Kidney (tissue), 14 donors: Measurements from ENCODE around the gene SPTBN4. TPM values are rescaled to one million over a fixed set of nuclear protein-coding genes. Genes with fewer than 3 reads are reported as not detected.
A peak's percentile ranks its signal among the peaks of the same experiment; 100 is the strongest.

Experiments
- DNase-seq, 5 donors: peaks; one replicate each; pipeline ENCODE4 v3.0.0-alpha.2; 2013 to 2020
- FAIRE-seq: peaks from 2 replicates; lab custom pipeline; 2012; peaks lifted over from hg19 to GRCh38; lab: Jason Lieb, UNC
- H3K27ac ChIP-seq, 2 donors: one replicate each; pipeline ENCODE4 v1.7.0; 2013; ENCODE audit warnings: low read depth in 2 of 2, low read length in 2 of 2, inconsistent platforms in 1 of 2
- H3K27me3 ChIP-seq: one replicate; pipeline ENCODE4 v1.7.1; 2013; ENCODE audit warnings: low read length, inconsistent platforms; ENCODE audit not compliant: control insufficient read depth, insufficient read depth
- H3K36me3 ChIP-seq, 3 donors: one replicate each; pipeline versions ENCODE4 v1.7.0 to v1.7.1; 2013; ENCODE audit warnings: low read length in 3 of 3, control low read depth in 1 of 3, inconsistent platforms in 1 of 3; ENCODE audit not compliant: insufficient read depth in 3 of 3, control insufficient read depth in 2 of 3
- H3K4me1 ChIP-seq, 3 donors: one replicate each; pipeline versions ENCODE4 v1.7.0 to v1.7.1; 2013; ENCODE audit warnings: low read length in 3 of 3, inconsistent platforms in 1 of 3, low read depth in 1 of 3; ENCODE audit not compliant: control insufficient read depth in 2 of 3, insufficient read depth in 2 of 3
- H3K4me3 ChIP-seq, 3 donors: one replicate each; pipeline versions ENCODE4 v1.7.0 to v1.8.1; 2013; ENCODE audit warnings: low read length in 3 of 3, control low read depth in 1 of 3, inconsistent platforms in 1 of 3
- H3K9ac ChIP-seq, 3 donors: one replicate each; pipeline versions ENCODE4 v1.7.0 to v1.7.1; 2013; ENCODE audit warnings: low read length in 3 of 3, control low read depth in 1 of 3, inconsistent platforms in 1 of 3
- H3K9me3 ChIP-seq, 3 donors: one replicate each; pipeline versions ENCODE4 v1.7.0 to v1.7.1; 2013; ENCODE audit warnings: low read length in 3 of 3, control low read depth in 1 of 3, inconsistent platforms in 1 of 3; ENCODE audit not compliant: control insufficient read depth in 2 of 3, insufficient read depth in 1 of 3
- intact Hi-C: fragments of 100-400 bp; cut with DNase I; formaldehyde crosslinking; loops from one replicate; pipeline ENCODE4 v1.11.1; 2022
- polyA plus RNA-seq: library from polyadenylated mRNA; stranded (reverse); fragments of 350-450 nt; fragmentation: Illumina TruSeq; extraction: RNeasy Lipid Tissue Mini Kit (QIAGEN cat#74804); gene quantifications from one replicate; pipeline ENCODE4 v1.2.3, GENCODE V29; 2014; ENCODE audit warnings: low read depth, low replicate concordance; ENCODE audit not compliant: insufficient read depth
- total RNA-seq: library from RNA; stranded (reverse); fragmentation: NEBNext Ultra II Directional; extraction: Animal tissue kit (Norgen Biotek cat#: 25700); gene quantifications from one replicate; pipeline ENCODE4 v1.2.1, GENCODE V29; 2021
- TF ChIP-seq, protein P1 (sequence below): IDR thresholded peaks from 3 replicates; pipeline ENCODE4 v1.5.1; 2012; ENCODE audit warnings: mild to moderate bottlenecking, moderate library complexity, borderline replicate concordance; ENCODE audit not compliant: insufficient read depth; ENCODE audit errors: extremely low read depth
- donor health status: control.
- donor health status: control.
- donor health status: control.
- donor health status: control.
- donor health status: control.
- donor health status: DM: yes; HTN: yes; CAD: no.
- donor health status: Normal renal cell carcinoma (clear cell type).

SPTBN4 gene
- total and polyA plus RNA-seq, 2 donors from 2014 or later, result 0.82 to 4.6 TPM

DNA sequence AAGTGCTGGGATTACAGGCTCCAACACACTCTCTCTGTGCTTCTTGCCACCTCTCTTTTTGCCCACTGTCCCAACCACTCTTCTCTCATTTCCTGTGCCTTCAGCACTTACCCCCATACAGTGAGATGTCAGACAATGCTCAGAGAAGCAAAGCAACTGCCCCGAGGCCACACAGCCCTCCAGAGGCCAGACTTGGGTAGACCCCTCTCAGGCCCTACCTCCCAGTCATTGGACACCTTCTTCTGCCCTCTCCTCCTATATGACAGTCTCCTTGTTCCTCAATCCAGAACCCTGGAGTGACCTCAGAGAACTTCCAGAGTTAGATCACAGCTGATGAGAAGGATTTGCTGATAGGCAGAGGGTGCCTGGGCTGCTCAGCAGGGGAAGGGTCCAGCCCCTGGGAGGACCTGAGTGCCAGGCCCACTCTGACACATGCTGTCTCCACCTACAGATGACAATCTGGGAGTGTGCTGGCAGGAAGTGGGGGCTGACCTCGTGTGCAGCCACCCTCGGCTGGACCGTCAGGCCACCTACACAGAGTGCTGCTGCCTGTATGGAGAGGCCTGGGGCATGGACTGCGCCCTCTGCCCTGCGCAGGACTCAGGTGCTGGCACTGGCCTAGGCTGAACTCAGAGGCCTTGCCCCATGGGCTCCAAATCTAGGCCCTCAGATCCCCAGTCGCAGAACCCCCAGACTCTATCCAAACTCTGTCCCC, 158.8 kb downstream of the SPTBN4 start:
- Histone ChIP-seq H3K36me3 (peaks cover 0 to 2% (median 0%) of the 10 kb centered on the region in 3 donors), H3K9ac (no peak overlapping the region), H3K4me1 (no peaks in the 10 kb centered on the region), H3K27me3 (no peaks in the 10 kb centered on the region), H3K9me3 (no peaks in the 10 kb centered on the region), H3K4me3 (no peak overlapping the region), H3K27ac (no peak overlapping the region)
- DNase-seq, result peak in 1 of 5 donors; percentile 34
- FAIRE-seq, result no peak
- TF ChIP-seq, protein P1, sequence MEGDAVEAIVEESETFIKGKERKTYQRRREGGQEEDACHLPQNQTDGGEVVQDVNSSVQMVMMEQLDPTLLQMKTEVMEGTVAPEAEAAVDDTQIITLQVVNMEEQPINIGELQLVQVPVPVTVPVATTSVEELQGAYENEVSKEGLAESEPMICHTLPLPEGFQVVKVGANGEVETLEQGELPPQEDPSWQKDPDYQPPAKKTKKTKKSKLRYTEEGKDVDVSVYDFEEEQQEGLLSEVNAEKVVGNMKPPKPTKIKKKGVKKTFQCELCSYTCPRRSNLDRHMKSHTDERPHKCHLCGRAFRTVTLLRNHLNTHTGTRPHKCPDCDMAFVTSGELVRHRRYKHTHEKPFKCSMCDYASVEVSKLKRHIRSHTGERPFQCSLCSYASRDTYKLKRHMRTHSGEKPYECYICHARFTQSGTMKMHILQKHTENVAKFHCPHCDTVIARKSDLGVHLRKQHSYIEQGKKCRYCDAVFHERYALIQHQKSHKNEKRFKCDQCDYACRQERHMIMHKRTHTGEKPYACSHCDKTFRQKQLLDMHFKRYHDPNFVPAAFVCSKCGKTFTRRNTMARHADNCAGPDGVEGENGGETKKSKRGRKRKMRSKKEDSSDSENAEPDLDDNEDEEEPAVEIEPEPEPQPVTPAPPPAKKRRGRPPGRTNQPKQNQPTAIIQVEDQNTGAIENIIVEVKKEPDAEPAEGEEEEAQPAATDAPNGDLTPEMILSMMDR, result no peak
- intact Hi-C loops, result no loop called here

Other genes starting within 250 kb of the SPTBN4 start
- gene TTC9B, start 248.6 kb upstream of the SPTBN4 start, total RNA-seq, result not detected
- gene TTC9B, start 248.6 kb upstream of the SPTBN4 start, polyA plus RNA-seq, result not detected
- 1.2 TPM for gene CCNP, start 240.3 kb upstream of the SPTBN4 start, total RNA-seq
- gene CCNP, start 240.3 kb upstream of the SPTBN4 start, polyA plus RNA-seq, result 2.1 TPM
- gene AKT2, start 181.7 kb upstream of the SPTBN4 start, total RNA-seq, result 154 TPM
- 75.0 TPM for gene AKT2, start 181.7 kb upstream of the SPTBN4 start, polyA plus RNA-seq
- 12.9 TPM for gene C19orf47, start 118.6 kb upstream of the SPTBN4 start, total RNA-seq
- gene C19orf47, start 118.6 kb upstream of the SPTBN4 start, polyA plus RNA-seq, result 13.0 TPM
- 207 TPM for gene PLD3, start 118.3 kb upstream of the SPTBN4 start, total RNA-seq
- 175 TPM for gene PLD3, start 118.3 kb upstream of the SPTBN4 start, polyA plus RNA-seq
- gene HIPK4, start 76.8 kb upstream of the SPTBN4 start, total RNA-seq, result 0.09 TPM
- not detected for gene HIPK4, start 76.8 kb upstream of the SPTBN4 start, polyA plus RNA-seq
- gene PRX, start 53.6 kb upstream of the SPTBN4 start, total RNA-seq, result 4.5 TPM
- gene PRX, start 53.6 kb upstream of the SPTBN4 start, polyA plus RNA-seq, result 12.6 TPM
- gene SERTAD1, start 41.0 kb upstream of the SPTBN4 start, total RNA-seq, result 14.8 TPM
- gene SERTAD1, start 41.0 kb upstream of the SPTBN4 start, polyA plus RNA-seq, result 18.2 TPM
- gene SERTAD3, start 22.7 kb upstream of the SPTBN4 start, total RNA-seq, result 38.4 TPM
- gene SERTAD3, start 22.7 kb upstream of the SPTBN4 start, polyA plus RNA-seq, result 29.9 TPM
- 89.9 TPM for gene BLVRB, start 1.3 kb upstream of the SPTBN4 start, total RNA-seq
- 248 TPM for gene BLVRB, start 1.3 kb upstream of the SPTBN4 start, polyA plus RNA-seq
- 69.6 TPM for gene SHKBP1, start 109.9 kb downstream of the SPTBN4 start, total RNA-seq
- 91.3 TPM for gene SHKBP1, start 109.9 kb downstream of the SPTBN4 start, polyA plus RNA-seq
- gene LTBP4, start 134.4 kb downstream of the SPTBN4 start, total RNA-seq, result 155 TPM
- gene LTBP4, start 134.4 kb downstream of the SPTBN4 start, polyA plus RNA-seq, result 52.1 TPM
- 24.3 TPM for gene NUMBL, start 223.7 kb downstream of the SPTBN4 start, total RNA-seq
- gene NUMBL, start 223.7 kb downstream of the SPTBN4 start, polyA plus RNA-seq, result 3.3 TPM
- 55.3 TPM for gene COQ8B, start 249.9 kb downstream of the SPTBN4 start, total RNA-seq
- gene COQ8B, start 249.9 kb downstream of the SPTBN4 start, polyA plus RNA-seq, result 45.8 TPM